Natural killer cell (primary cell): ENCODE results near the gene HSPA12A. TPM values are rescaled to one million over a fixed set of nuclear protein-coding genes. Genes with fewer than 3 reads are reported as not detected.

Experiments
- ATAC-seq, 3 donors: fragments of 150-1000 bp in 2 of 3; fragments of 200-7000 bp in 1 of 3; cut with Tn5 transposase; 1 replicate in 1 of 3; 2 replicates in 2 of 3; pipeline ENCODE4 v1.10.0; 2021; ENCODE audit warnings: mild to moderate bottlenecking in 2 of 3, moderate library complexity in 2 of 3
- DNase-seq, 2 donors: peaks; one replicate each; pipeline versions ENCODE4 v3.0.0 to v3.0.0-alpha.2; 2013 to 2021; ENCODE audit warnings: mixed read lengths in 1 of 2
- H3K27ac ChIP-seq: one replicate; pipeline ENCODE4 v1.5.1; 2013; ENCODE audit warnings: mild to moderate bottlenecking, low read length
- H3K27me3 ChIP-seq: one replicate; pipeline ENCODE4 v1.6.1; 2013; ENCODE audit warnings: low read length; ENCODE audit not compliant: control insufficient read depth, insufficient read depth
- H3K36me3 ChIP-seq: one replicate; pipeline ENCODE4 v1.6.1; 2013; ENCODE audit warnings: low read length; ENCODE audit not compliant: control insufficient read depth, insufficient read depth
- H3K4me1 ChIP-seq: one replicate; pipeline ENCODE4 v1.6.1; 2013; ENCODE audit warnings: low read length; ENCODE audit not compliant: control insufficient read depth, insufficient read depth
- H3K4me3 ChIP-seq: one replicate; pipeline ENCODE4 v1.5.1; 2013; ENCODE audit warnings: low read length
- H3K9me3 ChIP-seq: one replicate; pipeline ENCODE4 v1.6.1; 2013; ENCODE audit warnings: low read length; ENCODE audit not compliant: control insufficient read depth, insufficient read depth
- H3K27ac Mint-ChIP-seq, 2 donors: one replicate each; pipeline ENCODE4 v1.8.0; 2022; ENCODE audit warnings: mild to moderate bottlenecking in 2 of 2, mixed read lengths in 2 of 2, moderate library complexity in 1 of 2
- H3K27me3 Mint-ChIP-seq, 2 donors: one replicate each; pipeline ENCODE4 v1.8.0; 2022; ENCODE audit warnings: low read depth in 2 of 2, mixed read lengths in 2 of 2
- H3K36me3 Mint-ChIP-seq: one replicate; pipeline ENCODE4 v1.8.0; 2022; ENCODE audit warnings: mixed read lengths
- H3K4me1 Mint-ChIP-seq, 2 donors: one replicate each; pipeline ENCODE4 v1.8.0; 2022; ENCODE audit warnings: mixed read lengths in 2 of 2
- H3K4me3 Mint-ChIP-seq: one replicate; pipeline ENCODE4 v1.8.0; 2022; ENCODE audit warnings: mild to moderate bottlenecking, moderate library complexity, mixed read lengths
- H3K9me3 Mint-ChIP-seq, 2 donors: one replicate each; pipeline ENCODE4 v1.8.0; 2022; ENCODE audit warnings: mixed read lengths in 2 of 2
- WGBS: methylation state at CpG from one replicate; pipeline ENCODE4 v1.1.7; 2013; ENCODE audit warnings: missing lambda C conversion rate; ENCODE audit not compliant: insufficient coverage; 5-methylcytosine and 5-hydroxymethylcytosine counted together
- intact Hi-C: fragments of 100-400 bp; cut with micrococcal nuclease; formaldehyde crosslinking; loops from one replicate; pipeline ENCODE4 v1.14.2; 2022
- total RNA-seq, 4 donors: library from RNA; stranded (reverse); fragments of 120-200 nt in 1 of 4; gene quantifications; one replicate each; pipeline versions ENCODE4 v1.2.3 to v1.2.4, GENCODE V29; 2013 to 2022
- TF ChIP-seq, protein P1 (sequence below): fragments of 200-600 bp; IDR thresholded peaks from one replicate; pipeline ENCODE4 v1.8.0; 2022; ENCODE audit warnings: antibody characterized with exemption

HSPA12A gene
- total RNA-seq, 3 donors from 2014 or later (not counting 1 experiment from before 2014, with no cell fraction given), result 0.43 TPM; not detected in 2

GRCh38 chr10:116636976-116637375 is 105.4 kb downstream of the HSPA12A start:
- ATAC-seq (no peak), DNase-seq (no peak)
- Histone ChIP-seq H3K36me3 (no peaks in the 10 kb centered on the region), H3K27me3 (no peaks in the 10 kb centered on the region), H3K27ac (no peak overlapping the region), H3K4me1 (no peaks in the 10 kb centered on the region), H3K9me3 (no peaks in the 10 kb centered on the region), H3K4me3 (no peak overlapping the region)
- Mint-ChIP-seq H3K9me3 (peaks cover 0 to 3% of the 10 kb centered on the region in 2 donors), H3K27ac (no peak overlapping the region), H3K27me3 (no peaks in the 10 kb centered on the region), H3K36me3 (no peaks in the 10 kb centered on the region), H3K4me3 (no peak overlapping the region), H3K4me1 (no peaks in the 10 kb centered on the region)
- WGBS, result no CpG with 5 or more reads among the region's 2 CpGs
- intact Hi-C loops, result no loop called here
- TF ChIP-seq, protein P1, sequence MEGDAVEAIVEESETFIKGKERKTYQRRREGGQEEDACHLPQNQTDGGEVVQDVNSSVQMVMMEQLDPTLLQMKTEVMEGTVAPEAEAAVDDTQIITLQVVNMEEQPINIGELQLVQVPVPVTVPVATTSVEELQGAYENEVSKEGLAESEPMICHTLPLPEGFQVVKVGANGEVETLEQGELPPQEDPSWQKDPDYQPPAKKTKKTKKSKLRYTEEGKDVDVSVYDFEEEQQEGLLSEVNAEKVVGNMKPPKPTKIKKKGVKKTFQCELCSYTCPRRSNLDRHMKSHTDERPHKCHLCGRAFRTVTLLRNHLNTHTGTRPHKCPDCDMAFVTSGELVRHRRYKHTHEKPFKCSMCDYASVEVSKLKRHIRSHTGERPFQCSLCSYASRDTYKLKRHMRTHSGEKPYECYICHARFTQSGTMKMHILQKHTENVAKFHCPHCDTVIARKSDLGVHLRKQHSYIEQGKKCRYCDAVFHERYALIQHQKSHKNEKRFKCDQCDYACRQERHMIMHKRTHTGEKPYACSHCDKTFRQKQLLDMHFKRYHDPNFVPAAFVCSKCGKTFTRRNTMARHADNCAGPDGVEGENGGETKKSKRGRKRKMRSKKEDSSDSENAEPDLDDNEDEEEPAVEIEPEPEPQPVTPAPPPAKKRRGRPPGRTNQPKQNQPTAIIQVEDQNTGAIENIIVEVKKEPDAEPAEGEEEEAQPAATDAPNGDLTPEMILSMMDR, result no peak

DNA sequence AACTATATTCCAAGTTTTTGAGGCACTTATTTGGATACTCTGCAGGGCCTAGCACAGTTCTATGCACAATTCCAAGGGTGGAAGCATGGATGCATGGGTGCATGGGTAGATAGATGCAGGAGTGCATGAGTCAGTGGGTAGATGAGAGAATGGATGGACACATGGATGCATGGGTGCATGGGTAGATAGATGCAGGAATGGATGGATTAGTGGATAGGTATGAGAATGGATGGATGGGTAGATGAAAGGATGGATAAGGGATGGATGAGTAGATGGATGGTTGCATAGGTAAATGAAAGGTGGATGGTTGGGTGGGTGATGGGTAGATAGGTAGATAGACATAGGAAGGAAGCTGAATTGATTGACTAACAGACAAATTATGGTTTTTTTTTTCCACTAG is 106.0 kb downstream of the HSPA12A start:
- Mint-ChIP-seq H3K27ac (no peak overlapping the region), H3K27me3 (no peaks in the 10 kb centered on the region), H3K36me3 (no peaks in the 10 kb centered on the region), H3K9me3 (peaks cover 0 to 3% of the 10 kb centered on the region in 2 donors), H3K4me1 (no peaks in the 10 kb centered on the region), H3K4me3 (no peak overlapping the region)
- no peak for DNase-seq
- intact Hi-C loops, result no loop called here
- Histone ChIP-seq H3K27me3 (no peaks in the 10 kb centered on the region), H3K27ac (no peak overlapping the region), H3K4me1 (no peaks in the 10 kb centered on the region), H3K36me3 (no peaks in the 10 kb centered on the region), H3K9me3 (no peaks in the 10 kb centered on the region), H3K4me3 (no peak overlapping the region)
- TF ChIP-seq, protein P1, result no peak
- ATAC-seq, result no peak

DNA sequence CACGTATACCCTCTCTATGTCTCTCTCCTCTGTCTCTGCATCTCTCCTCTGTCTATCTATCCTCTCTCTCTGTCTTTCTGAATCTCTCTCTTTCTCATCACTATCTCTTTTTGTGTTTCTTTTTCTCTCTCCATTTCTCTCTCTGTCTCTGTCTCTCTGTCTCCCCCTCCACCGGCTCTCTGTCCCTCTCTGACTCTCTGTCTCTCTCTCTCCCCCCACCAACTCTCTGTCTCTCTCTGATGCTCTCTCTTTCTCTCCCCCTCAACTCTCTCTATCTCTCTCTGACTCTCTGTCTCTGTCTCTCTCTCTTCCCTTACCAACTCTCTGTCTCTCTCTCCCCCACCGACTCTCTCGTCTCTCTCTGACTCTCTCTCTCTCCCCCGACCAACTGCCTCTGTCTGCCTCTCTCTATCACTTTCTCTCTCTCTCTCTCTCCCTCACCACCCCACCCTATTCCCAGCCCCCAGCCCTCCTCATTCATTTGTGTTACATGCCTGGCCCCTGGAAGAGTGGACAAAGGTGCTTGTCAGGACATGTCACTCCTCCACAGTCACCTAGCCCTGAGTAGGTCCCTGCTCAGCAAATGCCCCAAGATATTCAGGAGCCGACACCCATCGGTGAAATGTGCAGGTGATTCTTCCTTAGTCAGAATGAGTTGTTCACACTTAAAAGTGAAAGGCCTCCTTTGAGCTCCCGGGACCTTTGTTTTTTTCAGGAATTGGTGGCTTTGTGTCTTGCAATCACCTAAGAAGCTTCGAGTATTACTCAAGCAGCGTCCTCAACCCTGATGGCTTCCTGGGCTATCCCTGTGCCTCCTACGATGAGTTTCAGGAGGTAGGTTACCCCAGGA is 108.0 kb downstream of the HSPA12A start:
- no peak for DNase-seq
- peaks cover 0 to 3% of the 10 kb centered on the region in 2 donors for H3K9me3 Mint-ChIP-seq
- Histone ChIP-seq H3K27me3 (no peaks in the 10 kb centered on the region), H3K9me3 (no peaks in the 10 kb centered on the region), H3K4me1 (no peaks in the 10 kb centered on the region), H3K27ac (no peak overlapping the region), H3K36me3 (no peaks in the 10 kb centered on the region), H3K4me3 (no peak overlapping the region)
- H3K36me3 Mint-ChIP-seq, result no peaks in the 10 kb centered on the region
- no peak overlapping the region for H3K4me3 Mint-ChIP-seq
- 87% methylated on average over 11 of the region's 11 CpGs for WGBS
- H3K27ac Mint-ChIP-seq, result no peak overlapping the region
- no peak for ATAC-seq
- no peaks in the 10 kb centered on the region for H3K4me1 Mint-ChIP-seq
- no peaks in the 10 kb centered on the region for H3K27me3 Mint-ChIP-seq
- intact Hi-C loops, result no loop called here
- TF ChIP-seq, protein P1, result no peak

GRCh38 chr10:116633216-116633600 is 109.2 kb downstream of the HSPA12A start:
- H3K27ac Mint-ChIP-seq, result no peak overlapping the region

More at GRCh38 chr10:116633216-116633600, 109.2 kb downstream of the HSPA12A start:
- Histone ChIP-seq H3K4me1 (no peaks in the 10 kb centered on the region), H3K27me3 (no peaks in the 10 kb centered on the region), H3K27ac (no peak overlapping the region), H3K36me3 (no peaks in the 10 kb centered on the region), H3K9me3 (no peaks in the 10 kb centered on the region), H3K4me3 (no peak overlapping the region)
- no peak for DNase-seq
- Mint-ChIP-seq H3K36me3 (no peaks in the 10 kb centered on the region), H3K27me3 (peaks cover 0 to 4% of the 10 kb centered on the region in 2 donors), H3K9me3 (peaks cover 0 to 3% of the 10 kb centered on the region in 2 donors), H3K4me1 (no peaks in the 10 kb centered on the region), H3K4me3 (no peak overlapping the region)
- TF ChIP-seq, protein P1, result no peak
- no peak for ATAC-seq
- 92% methylated on average over 8 of the region's 8 CpGs for WGBS
- intact Hi-C loops, result no loop called here
